Right lobe of liver (tissue), 6 donors: ENCODE results near the gene EREG. TPM values are rescaled to one million over a fixed set of nuclear protein-coding genes. Genes with fewer than 3 reads are reported as not detected.

Experiments
- ATAC-seq, 4 donors: fragments of 200-7000 bp; cut with Tn5 transposase; one replicate each; pipeline ENCODE4 v1.9.1; 2020; ENCODE audit warnings: mild to moderate bottlenecking in 4 of 4, moderate library complexity in 4 of 4
- DNase-seq, 3 donors: peaks; one replicate each; pipeline ENCODE4 v3.0.0-alpha.2; 2020
- H3K27ac ChIP-seq, 3 donors: fragments of 200-600 bp; one replicate each; pipeline ENCODE4 v1.8.0; 2022
- H3K27me3 ChIP-seq, 2 donors: fragments of 200-600 bp; one replicate each; pipeline ENCODE4 v1.8.0; 2022
- H3K36me3 ChIP-seq, 4 donors: fragments of 200-600 bp; sonication (generic) in 1 of 4; one replicate each; pipeline versions ENCODE4 v1.5.1 to v1.8.0; 2017 to 2022; ENCODE audit warnings: control low read depth in 1 of 4
- H3K4me1 ChIP-seq, 4 donors: fragments of 200-600 bp; sonication (generic) in 1 of 4; one replicate each; pipeline versions ENCODE4 v1.5.1 to v1.8.0; 2017 to 2022; ENCODE audit warnings: control low read depth in 1 of 4
- H3K4me3 ChIP-seq, 3 donors: fragments of 200-600 bp; one replicate each; pipeline ENCODE4 v1.8.0; 2022
- H3K9me3 ChIP-seq, 4 donors: fragments of 200-600 bp; sonication (generic) in 1 of 4; one replicate each; pipeline versions ENCODE4 v1.5.1 to v1.8.0; 2017 to 2022; ENCODE audit warnings: control low read depth in 1 of 4
- CTCF ChIP-seq, 4 donors: fragments of 200-600 bp in 3 of 4; fragments of 450-650 bp in 1 of 4; IDR thresholded peaks; one replicate each; pipeline versions ENCODE4 v1.5.1 to v1.8.0; 2016 to 2022; ENCODE audit warnings: antibody characterized with exemption in 4 of 4, mild to moderate bottlenecking in 2 of 4
- POLR2A ChIP-seq: fragments of 450-650 bp; IDR thresholded peaks from one replicate; pipeline ENCODE4 v1.6.1; 2017; ENCODE audit warnings: antibody characterized with exemption, mild to moderate bottlenecking
- WGBS: methylation state at CpG from one replicate; pipeline ENCODE4 v1.1.6; 2018; ENCODE audit warnings: low coverage, low lambda C conversion rate; ENCODE audit not compliant: insufficient coverage; ENCODE audit errors: missing lambda C conversion rate; 5-methylcytosine and 5-hydroxymethylcytosine counted together
- intact Hi-C, 2 donors: fragments of 100-400 bp; cut with DNase I; formaldehyde crosslinking; loops; one replicate each; pipeline versions ENCODE4 v1.11.2 to v1.14.1; 2022
- total RNA-seq, 6 experiments: library from RNA; depleted of rRNA in 2 of 6; stranded (reverse); fragments of >200 nt in 2 of 6; fragmentation: NEBNext Ultra II Directional in 3 of 6; extraction: Animal tissue kit (Norgen Biotek cat#: 25700) in 3 of 6; gene quantifications; one replicate each; pipeline versions ENCODE4 v1.1.0 to v1.2.4, GENCODE V29; 2016 to 2023
- donor health status: DM: no; HTN: yes; CAD: no.
- donor health status: DM: no; HTN: no; CAD: no.
- donor health status: DM: no; HTN: no; CAD: no.
- donor health status: DM: no; HTN: yes; CAD: no.
- donor health status: DM: no; HTN: yes; CAD: no.

Gene EREG
- total RNA-seq, 6 experiments from 2014 or later: 0.11 to 0.50 TPM; not detected in 4

GRCh38 chr4:74323663-74324062 lies 41.3 kb upstream of the EREG start:
- WGBS: 57% methylated on average over 4 of the region's 4 CpGs
- TF ChIP-seq POLR2A: no peak
- TF ChIP-seq CTCF (IDR thresholded peaks at IDR 0.05): no peak
- intact Hi-C loops: no loop called here
- Histone ChIP-seq H3K36me3 (no peaks in the 10 kb centered on the region), H3K4me1 (no peaks in the 10 kb centered on the region), H3K27me3 (no peaks in the 10 kb centered on the region), H3K27ac (no peak overlapping the region), H3K4me3 (no peak overlapping the region), H3K9me3 (no peaks in the 10 kb centered on the region)
- no peak for ATAC-seq
- DNase-seq: no peak

- no peak overlapping the region for H3K4me3 ChIP-seq
- TF ChIP-seq POLR2A: no peak
- no peak for TF ChIP-seq CTCF (IDR thresholded peaks at IDR 0.05)
- no peaks in the 10 kb centered on the region for H3K27me3 ChIP-seq
- no peaks in the 10 kb centered on the region for H3K9me3 ChIP-seq
- H3K4me1 ChIP-seq: no peaks in the 10 kb centered on the region
- intact Hi-C loops: no loop called here
- ATAC-seq (no peak), DNase-seq (no peak)
- WGBS: 49% methylated on average over 3 of the region's 3 CpGs
- no peak overlapping the region for H3K27ac ChIP-seq
- H3K36me3 ChIP-seq: no peaks in the 10 kb centered on the region
Measured at GRCh38 chr4:74324262-74324661, 40.7 kb upstream of the EREG start.

- intact Hi-C loops: no loop called here
- Histone ChIP-seq H3K27ac (no peak overlapping the region), H3K27me3 (no peaks in the 10 kb centered on the region), H3K4me1 (no peaks in the 10 kb centered on the region), H3K9me3 (no peaks in the 10 kb centered on the region), H3K36me3 (no peaks in the 10 kb centered on the region), H3K4me3 (no peak overlapping the region)
- WGBS: 64% methylated on average over 2 of the region's 2 CpGs
- TF ChIP-seq CTCF (IDR thresholded peaks at IDR 0.05): no peak
- TF ChIP-seq POLR2A: no peak
- DNase-seq (no peak), ATAC-seq (no peak)
Measured at GRCh38 chr4:74325886-74326285, 39.1 kb upstream of the EREG start.

GRCh38 chr4:74327762-74328161 lies 37.2 kb upstream of the EREG start:
- DNase-seq (no peak), ATAC-seq (no peak)
- Histone ChIP-seq H3K27ac (no peak overlapping the region), H3K4me3 (no peak overlapping the region), H3K4me1 (no peaks in the 10 kb centered on the region), H3K27me3 (no peaks in the 10 kb centered on the region), H3K9me3 (no peaks in the 10 kb centered on the region), H3K36me3 (no peaks in the 10 kb centered on the region)
- TF ChIP-seq CTCF (IDR thresholded peaks at IDR 0.05): no peak
- TF ChIP-seq POLR2A: no peak
- intact Hi-C loops: no loop called here
- WGBS: 31% methylated on average over 3 of the region's 3 CpGs

- DNase-seq (no peak), ATAC-seq (no peak)
- no peaks in the 10 kb centered on the region for H3K9me3 ChIP-seq
- no peaks in the 10 kb centered on the region for H3K36me3 ChIP-seq
- TF ChIP-seq POLR2A (no peak), CTCF (IDR thresholded peaks at IDR 0.05) (no peak)
- H3K27me3 ChIP-seq: no peaks in the 10 kb centered on the region
- H3K27ac ChIP-seq: no peak overlapping the region
- WGBS: 60% methylated on average over 1 of the region's 1 CpG
- intact Hi-C loops: no loop called here
- no peaks in the 10 kb centered on the region for H3K4me1 ChIP-seq
- H3K4me3 ChIP-seq: no peak overlapping the region
Measured at GRCh38 chr4:74328501-74328900, 36.4 kb upstream of the EREG start.
